ENCODE results near the gene SLC16A12. TPM values are rescaled to one million over a fixed set of nuclear protein-coding genes. Genes with fewer than 3 reads are reported as not detected.
"Not testable (repeated sequence)": the region's sequence is repeated elsewhere in the genome, so short reads cannot be mapped to it uniquely, and the experiment has no call there.

Gene SLC16A12
- total RNA-seq, 1 donor from 2014 or later, result 2.6 TPM

GRCh38 chr10:89452193-89452592, 83.2 kb downstream of the SLC16A12 start:
- no peak for TF ChIP-seq CTCF (IDR thresholded peaks at IDR 0.05)

GRCh38 chr10:89450901-89451300, 84.5 kb downstream of the SLC16A12 start:
- Mint-ChIP-seq H3K36me3 (ENCODE audit: low read depth) (peaks cover 2% of the 10 kb centered on the region), H3K27ac (ENCODE audit: unreplicated experiment) (no peak overlapping the region), H3K27me3 (ENCODE audit: low read depth) (no peaks in the 10 kb centered on the region), H3K4me1 (ENCODE audit: low read depth) (peaks cover 3% of the 10 kb centered on the region), H3K9me3 (ENCODE audit: low read depth) (peaks cover 12% of the 10 kb centered on the region), H3K4me3 (ENCODE audit: unreplicated experiment) (no peak overlapping the region)
- no peak for DNase-seq (ENCODE audit: low spot score)
- no peak for TF ChIP-seq CTCF (IDR thresholded peaks at IDR 0.05)

More at GRCh38 chr10:89452193-89452592, 83.2 kb downstream of the SLC16A12 start:
- no peak for DNase-seq (ENCODE audit: low spot score)
- Mint-ChIP-seq H3K4me3 (ENCODE audit: unreplicated experiment) (no peak overlapping the region), H3K9me3 (ENCODE audit: low read depth) (peaks cover 3% of the 10 kb centered on the region), H3K27ac (ENCODE audit: unreplicated experiment) (no peak overlapping the region), H3K4me1 (ENCODE audit: low read depth) (peaks cover 3% of the 10 kb centered on the region), H3K27me3 (ENCODE audit: low read depth) (no peaks in the 10 kb centered on the region), H3K36me3 (ENCODE audit: low read depth) (no peaks in the 10 kb centered on the region)

- H3K27ac Mint-ChIP-seq (ENCODE audit: unreplicated experiment); H3K27me3 Mint-ChIP-seq (ENCODE audit: low read depth): not testable (repeated sequence)
Observed at GRCh38 chr10:89444819-89445218, 90.6 kb downstream of the SLC16A12 start.

GRCh38 chr10:89442289-89442688, 93.1 kb downstream of the SLC16A12 start:
- no peak for DNase-seq (ENCODE audit: low spot score)
- H3K27me3 Mint-ChIP-seq (ENCODE audit: low read depth), result no peaks in the 10 kb centered on the region
- H3K36me3 Mint-ChIP-seq (ENCODE audit: low read depth), result peaks cover 4% of the 10 kb centered on the region
- no peak for TF ChIP-seq CTCF (IDR thresholded peaks at IDR 0.05)
- peaks cover 13% of the 10 kb centered on the region for H3K9me3 Mint-ChIP-seq (ENCODE audit: low read depth)
- no peak overlapping the region for H3K4me3 Mint-ChIP-seq (ENCODE audit: unreplicated experiment)
- no peak overlapping the region for H3K27ac Mint-ChIP-seq (ENCODE audit: unreplicated experiment)
- no peaks in the 10 kb centered on the region for H3K4me1 Mint-ChIP-seq (ENCODE audit: low read depth)

More at GRCh38 chr10:89444819-89445218, 90.6 kb downstream of the SLC16A12 start:
- H3K4me3 Mint-ChIP-seq (ENCODE audit: unreplicated experiment); H3K36me3 Mint-ChIP-seq (ENCODE audit: low read depth); DNase-seq (ENCODE audit: low spot score); H3K4me1 Mint-ChIP-seq (ENCODE audit: low read depth): not testable (repeated sequence)
- H3K9me3 Mint-ChIP-seq (ENCODE audit: low read depth), result peaks cover 15% of the 10 kb centered on the region

- no peak overlapping the region for H3K27ac Mint-ChIP-seq (ENCODE audit: unreplicated experiment)
- peaks cover 2% of the 10 kb centered on the region for H3K36me3 Mint-ChIP-seq (ENCODE audit: low read depth)
- no peaks in the 10 kb centered on the region for H3K4me1 Mint-ChIP-seq (ENCODE audit: low read depth)
- no peak overlapping the region for H3K4me3 Mint-ChIP-seq (ENCODE audit: unreplicated experiment)
- H3K9me3 Mint-ChIP-seq (ENCODE audit: low read depth), result no peaks in the 10 kb centered on the region
- H3K27me3 Mint-ChIP-seq (ENCODE audit: low read depth), result no peaks in the 10 kb centered on the region
- no peak for TF ChIP-seq CTCF (IDR thresholded peaks at IDR 0.05)
- no peak for DNase-seq (ENCODE audit: low spot score)
Observed at GRCh38 chr10:89440226-89441009, 95.0 kb downstream of the SLC16A12 start.

- TF ChIP-seq CTCF (IDR thresholded peaks at IDR 0.05), result no peak
- H3K4me3 Mint-ChIP-seq (ENCODE audit: unreplicated experiment), result no peak overlapping the region
- no peaks in the 10 kb centered on the region for H3K9me3 Mint-ChIP-seq (ENCODE audit: low read depth)
- H3K27me3 Mint-ChIP-seq (ENCODE audit: low read depth), result no peaks in the 10 kb centered on the region
- no peak for DNase-seq (ENCODE audit: low spot score)
- H3K4me1 Mint-ChIP-seq (ENCODE audit: low read depth), result no peaks in the 10 kb centered on the region
- H3K36me3 Mint-ChIP-seq (ENCODE audit: low read depth), result peaks cover under 1% of the 10 kb centered on the region
- H3K27ac Mint-ChIP-seq (ENCODE audit: unreplicated experiment), result no peak overlapping the region
Observed at GRCh38 chr10:89438525-89438924, 96.9 kb downstream of the SLC16A12 start.
